Mesendoderm (in vitro differentiated cells): ENCODE results near the gene ATP6V0E1.

Experiments used
- DNase-seq: peaks from one replicate; pipeline ENCODE4 v3.0.0; 2013
- H2AK5ac ChIP-seq: 2 replicates; pipeline ENCODE4 v1.6.1; 2013; ENCODE audit warnings: low read length, inconsistent platforms
- H2BK120ac ChIP-seq: 2 replicates; pipeline ENCODE4 v1.6.1; 2013; ENCODE audit warnings: low read depth, mild to moderate bottlenecking, low read length, moderate library complexity, mixed read lengths
- H2BK15ac ChIP-seq: replicated peaks from 2 replicates; pipeline ENCODE4 v1.6.1; 2013; ENCODE audit warnings: low read depth, mild to moderate bottlenecking, moderate library complexity
- H2BK5ac ChIP-seq: 2 replicates; pipeline ENCODE4 v1.6.1; 2013; ENCODE audit warnings: low read length, inconsistent platforms
- H3K18ac ChIP-seq: 2 replicates; pipeline ENCODE4 v1.6.1; 2013; ENCODE audit warnings: mild to moderate bottlenecking, low read length, mixed read lengths
- H3K23ac ChIP-seq: one replicate; pipeline ENCODE4 v1.6.1; 2013; ENCODE audit warnings: low read length
- H3K27ac ChIP-seq: 2 replicates; pipeline ENCODE4 v1.5.1; 2013; ENCODE audit warnings: low read depth, mild to moderate bottlenecking, inconsistent platforms, low read length, moderate library complexity
- H3K27me3 ChIP-seq: 2 replicates; pipeline ENCODE4 v1.6.1; 2013; ENCODE audit warnings: low read length, control low read depth, mild to moderate bottlenecking, inconsistent platforms; ENCODE audit not compliant: insufficient read depth, poor library complexity
- H3K36me3 ChIP-seq: 2 replicates; pipeline ENCODE4 v1.6.1; 2013; ENCODE audit warnings: low read length, inconsistent platforms; ENCODE audit not compliant: control insufficient read depth, insufficient read depth
- H3K4ac ChIP-seq: one replicate; pipeline ENCODE4 v1.6.1; 2013; ENCODE audit warnings: low read depth, mild to moderate bottlenecking, low read length, moderate library complexity
- H3K4me1 ChIP-seq: 2 replicates; pipeline ENCODE4 v1.6.1; 2013; ENCODE audit warnings: low read depth, low read length, inconsistent platforms; ENCODE audit not compliant: control insufficient read depth
- H3K4me2 ChIP-seq: 2 replicates; pipeline ENCODE4 v1.6.1; 2013; ENCODE audit warnings: low read length
- H3K4me3 ChIP-seq: 2 replicates; pipeline ENCODE4 v1.5.1; 2013; ENCODE audit warnings: mild to moderate bottlenecking, low read length
- H3K56ac ChIP-seq: one replicate; pipeline ENCODE4 v1.6.1; 2013; ENCODE audit warnings: low read length
- H3K79me1 ChIP-seq: 2 replicates; pipeline ENCODE4 v1.6.1; 2013; ENCODE audit warnings: low read length, inconsistent platforms
- H3K79me2 ChIP-seq: 2 replicates; pipeline ENCODE4 v1.6.1; 2013; ENCODE audit warnings: mild to moderate bottlenecking, low read length; ENCODE audit not compliant: control insufficient read depth, insufficient read depth
- H3K9ac ChIP-seq: 2 replicates; pipeline ENCODE4 v1.6.1; 2013; ENCODE audit warnings: low read length, inconsistent platforms
- H4K5ac ChIP-seq: one replicate; pipeline ENCODE4 v1.6.1; 2013; ENCODE audit warnings: low read length
- H4K8ac ChIP-seq: one replicate; pipeline ENCODE4 v1.6.1; 2013; ENCODE audit warnings: low read depth, mild to moderate bottlenecking, control low read depth, low read length, moderate library complexity
- WGBS: extraction: QIAGEN DNeasy Blood & Tissue Kit; methylation state at CpG from one replicate; pipeline ENCODE4 v1.1.7; 2013; ENCODE audit warnings: low lambda C conversion rate, missing lambda C conversion rate; ENCODE audit not compliant: insufficient coverage; ENCODE audit errors: extremely low coverage; 5-methylcytosine and 5-hydroxymethylcytosine counted together

ATP6V0E1 gene

DNA sequence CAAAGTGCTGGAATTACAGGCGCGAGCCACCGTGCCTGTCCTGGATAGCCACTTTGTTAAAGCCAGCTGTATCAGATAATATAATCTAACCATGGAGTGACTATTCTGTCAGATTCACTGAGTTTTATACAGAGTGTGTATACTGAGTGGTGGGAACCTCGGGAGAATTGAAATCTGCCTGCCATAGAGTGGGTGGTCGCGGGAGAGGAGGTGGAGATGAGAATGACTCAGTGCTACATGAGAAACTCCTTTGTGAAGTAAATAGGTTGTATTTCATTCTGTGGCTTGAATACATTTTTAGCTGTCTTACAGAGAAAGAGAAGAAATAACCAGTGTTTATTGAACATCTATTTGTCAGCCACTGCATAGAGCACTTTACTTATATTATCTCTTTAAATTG, 26.4 kb downstream of the ATP6V0E1 start:
- H3K36me3 ChIP-seq, result no peaks in the 10 kb centered on the region
- no peak for DNase-seq
- no peak overlapping the region for H3K23ac ChIP-seq
- no peak overlapping the region for H2BK15ac ChIP-seq
- no peak overlapping the region for H3K4ac ChIP-seq
- no peak overlapping the region for H3K56ac ChIP-seq
- H3K79me2 ChIP-seq, result peaks cover 6% of the 10 kb centered on the region
- no peak overlapping the region for H4K5ac ChIP-seq
- WGBS, result no CpG with 5 or more reads among the region's 6 CpGs
- no peak overlapping the region for H3K27ac ChIP-seq
- no peak overlapping the region for H3K4me2 ChIP-seq
- no peaks in the 10 kb centered on the region for H3K4me1 ChIP-seq
- H3K18ac ChIP-seq, result no peak overlapping the region
- H4K8ac ChIP-seq, result no peak overlapping the region
- no peak overlapping the region for H3K9ac ChIP-seq
- no peak overlapping the region for H2BK5ac ChIP-seq
- no peaks in the 10 kb centered on the region for H3K27me3 ChIP-seq
- no peak overlapping the region for H2AK5ac ChIP-seq
- no peak overlapping the region for H2BK120ac ChIP-seq
- H3K4me3 ChIP-seq, result no peak overlapping the region
- peaks cover 10% of the 10 kb centered on the region for H3K79me1 ChIP-seq

DNA sequence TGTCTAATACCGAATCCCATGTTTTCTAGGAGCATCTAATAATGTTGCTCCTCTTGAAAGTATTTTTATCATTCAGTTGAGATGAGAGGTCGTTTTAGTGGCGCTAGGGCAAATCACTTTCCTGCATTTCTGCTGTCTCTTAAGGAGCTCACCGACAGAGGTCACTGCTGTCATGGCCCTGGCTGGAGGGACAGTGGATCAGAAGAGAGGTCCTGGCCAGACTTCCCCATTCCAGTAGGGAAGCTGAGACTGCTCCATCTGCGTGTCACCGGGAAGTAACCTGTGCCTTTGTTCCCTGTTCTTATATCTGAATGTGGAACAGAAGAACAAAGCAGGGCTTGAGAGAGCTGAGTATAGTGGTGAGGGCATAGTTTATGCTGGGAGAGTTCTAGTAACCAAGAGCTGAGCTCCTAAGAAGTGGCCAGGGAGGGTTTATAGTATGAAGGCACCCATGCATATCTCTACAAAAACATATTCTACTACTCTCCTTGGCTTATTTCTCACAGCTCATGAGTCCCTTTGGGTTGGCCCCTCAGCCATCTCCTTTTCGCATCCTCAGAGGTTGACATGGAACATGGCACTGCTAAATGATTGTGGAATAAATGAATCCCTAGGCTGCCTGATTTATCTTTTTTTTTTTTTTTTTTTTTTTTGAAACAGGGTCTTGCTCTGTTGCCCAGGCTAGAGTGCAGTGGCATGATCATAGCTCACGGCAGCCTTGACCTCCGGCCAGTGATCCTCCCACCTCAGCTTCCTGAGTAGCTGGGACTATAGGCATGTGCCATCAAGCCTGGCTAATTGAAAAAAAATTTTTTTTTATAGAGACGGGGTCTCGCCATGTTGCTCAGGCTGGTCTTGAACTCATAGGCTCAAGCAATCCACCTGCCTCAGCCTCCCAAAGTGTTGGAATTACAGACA, 27.2 kb downstream of the ATP6V0E1 start:
- Histone ChIP-seq H3K79me1 (peaks cover 10% of the 10 kb centered on the region), H3K4ac (no peak overlapping the region), H3K23ac (no peak overlapping the region), H3K79me2 (peaks cover 6% of the 10 kb centered on the region), H3K27ac (no peak overlapping the region), H3K4me3 (no peak overlapping the region), H2BK5ac (no peak overlapping the region), H4K5ac (no peak overlapping the region), H3K27me3 (no peaks in the 10 kb centered on the region), H2AK5ac (no peak overlapping the region), H2BK120ac (no peak overlapping the region), H3K36me3 (no peaks in the 10 kb centered on the region), H4K8ac (no peak overlapping the region), H2BK15ac (no peak overlapping the region), H3K56ac (no peak overlapping the region), H3K4me2 (no peak overlapping the region), H3K18ac (no peak overlapping the region), H3K4me1 (peaks cover 4% of the 10 kb centered on the region), H3K9ac (no peak overlapping the region)
- peak; percentile 80 for DNase-seq
- no CpG with 5 or more reads among the region's 11 CpGs for WGBS

DNA sequence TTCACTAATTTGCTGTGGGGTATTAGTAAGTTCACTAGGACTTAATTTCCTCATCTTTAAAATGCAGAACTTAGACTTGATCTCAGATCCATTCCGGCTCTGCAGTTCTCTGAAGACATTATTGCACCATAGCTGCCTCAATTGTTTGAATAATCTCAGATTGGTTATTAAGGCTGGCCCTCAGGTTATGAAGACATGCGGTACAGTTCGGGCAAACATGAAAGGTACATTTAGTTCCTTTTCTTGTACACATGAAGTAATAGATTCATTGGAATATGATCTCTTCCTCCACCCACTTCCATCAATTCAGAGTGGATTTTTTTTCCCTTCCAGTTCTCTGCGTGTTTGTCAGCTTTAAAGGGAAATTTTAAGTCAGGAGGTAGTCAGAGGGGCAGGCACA, 28.0 kb downstream of the ATP6V0E1 start:
- no peak overlapping the region for H3K27ac ChIP-seq
- H3K27me3 ChIP-seq, result no peaks in the 10 kb centered on the region
- H2BK15ac ChIP-seq, result no peak overlapping the region
- H3K23ac ChIP-seq, result no peak overlapping the region
- no peak overlapping the region for H3K9ac ChIP-seq
- no peak overlapping the region for H3K4me3 ChIP-seq
- no CpG with 5 or more reads among the region's 4 CpGs for WGBS
- H3K79me2 ChIP-seq, result peaks cover 6% of the 10 kb centered on the region
- no peaks in the 10 kb centered on the region for H3K36me3 ChIP-seq
- peaks cover 10% of the 10 kb centered on the region for H3K4me1 ChIP-seq
- H2BK5ac ChIP-seq, result no peak overlapping the region
- DNase-seq, result no peak
- no peak overlapping the region for H2AK5ac ChIP-seq
- H2BK120ac ChIP-seq, result no peak overlapping the region
- no peak overlapping the region for H3K4me2 ChIP-seq
- H4K8ac ChIP-seq, result no peak overlapping the region
- no peak overlapping the region for H3K4ac ChIP-seq
- H3K56ac ChIP-seq, result no peak overlapping the region
- H3K79me1 ChIP-seq, result peaks cover 10% of the 10 kb centered on the region
- no peak overlapping the region for H4K5ac ChIP-seq
- H3K18ac ChIP-seq, result no peak overlapping the region

DNA sequence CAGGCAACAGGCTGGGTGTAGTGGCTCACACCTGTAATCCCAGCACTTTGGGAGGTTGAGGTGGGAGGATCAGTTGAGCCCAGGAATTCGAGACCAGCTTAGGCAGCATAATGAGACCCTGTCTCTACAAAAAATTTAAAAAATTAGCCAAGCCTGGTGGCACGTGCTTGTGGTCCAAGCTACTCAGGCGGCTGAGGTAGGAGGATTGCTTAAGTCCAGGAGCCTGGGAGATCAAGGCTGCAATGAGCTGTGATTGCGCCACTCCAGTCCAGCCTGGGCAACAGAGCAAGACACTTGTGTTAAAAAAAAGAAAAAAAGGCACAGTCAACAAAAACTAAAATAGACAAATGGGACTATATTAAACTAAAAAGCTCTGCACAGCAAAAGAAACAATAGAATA, 29.3 kb downstream of the ATP6V0E1 start:
- Histone ChIP-seq H3K4me3 (no peak overlapping the region), H3K56ac (no peak overlapping the region), H3K23ac (no peak overlapping the region), H2BK15ac (no peak overlapping the region), H3K9ac (no peak overlapping the region), H3K79me2 (peaks cover 2% of the 10 kb centered on the region), H2BK120ac (no peak overlapping the region), H3K4me1 (peaks cover 13% of the 10 kb centered on the region), H3K27ac (no peak overlapping the region), H3K4me2 (no peak overlapping the region), H3K79me1 (peaks cover 5% of the 10 kb centered on the region), H2BK5ac (no peak overlapping the region), H4K5ac (no peak overlapping the region), H3K18ac (no peak overlapping the region), H4K8ac (no peak overlapping the region), H3K36me3 (no peaks in the 10 kb centered on the region), H3K27me3 (no peaks in the 10 kb centered on the region), H3K4ac (no peak overlapping the region), H2AK5ac (no peak overlapping the region)
- no peak for DNase-seq
- WGBS, result no CpG with 5 or more reads among the region's 4 CpGs

DNA sequence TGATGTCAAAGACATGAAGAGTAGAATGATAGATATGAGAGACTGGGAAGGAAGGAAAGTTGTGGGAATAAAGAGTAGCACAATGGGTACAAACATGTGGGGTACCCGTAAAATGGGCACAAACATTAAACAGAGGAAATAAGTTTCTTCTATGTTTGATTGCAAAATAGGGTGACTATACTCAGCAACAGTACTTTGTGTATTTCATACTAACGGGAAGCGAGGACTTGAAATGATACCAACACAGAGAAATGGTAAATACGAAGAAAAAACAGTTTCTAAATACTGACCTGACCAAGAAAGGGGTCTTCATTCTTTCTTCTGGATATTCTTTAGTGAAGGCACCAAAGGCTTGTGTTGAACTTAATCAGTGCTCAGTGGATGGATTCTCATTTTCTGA, 31.1 kb downstream of the ATP6V0E1 start:
- H3K27ac ChIP-seq, result no peak overlapping the region
- DNase-seq, result no peak
- no peak overlapping the region for H2BK5ac ChIP-seq
- no peak overlapping the region for H3K23ac ChIP-seq
- H2BK15ac ChIP-seq, result no peak overlapping the region
- H3K4me2 ChIP-seq, result no peak overlapping the region
- H2BK120ac ChIP-seq, result no peak overlapping the region
- peaks cover 13% of the 10 kb centered on the region for H3K4me1 ChIP-seq
- H4K5ac ChIP-seq, result no peak overlapping the region
- H3K79me1 ChIP-seq, result peaks cover 8% of the 10 kb centered on the region
- no peaks in the 10 kb centered on the region for H3K36me3 ChIP-seq
- no peak overlapping the region for H3K18ac ChIP-seq
- H3K9ac ChIP-seq, result no peak overlapping the region
- H3K79me2 ChIP-seq, result peaks cover 6% of the 10 kb centered on the region
- no peak overlapping the region for H4K8ac ChIP-seq
- H2AK5ac ChIP-seq, result no peak overlapping the region
- no peak overlapping the region for H3K4ac ChIP-seq
- H3K56ac ChIP-seq, result no peak overlapping the region
- no peak overlapping the region for H3K4me3 ChIP-seq
- H3K27me3 ChIP-seq, result no peaks in the 10 kb centered on the region
- no CpG with 5 or more reads among the region's 4 CpGs for WGBS

DNA sequence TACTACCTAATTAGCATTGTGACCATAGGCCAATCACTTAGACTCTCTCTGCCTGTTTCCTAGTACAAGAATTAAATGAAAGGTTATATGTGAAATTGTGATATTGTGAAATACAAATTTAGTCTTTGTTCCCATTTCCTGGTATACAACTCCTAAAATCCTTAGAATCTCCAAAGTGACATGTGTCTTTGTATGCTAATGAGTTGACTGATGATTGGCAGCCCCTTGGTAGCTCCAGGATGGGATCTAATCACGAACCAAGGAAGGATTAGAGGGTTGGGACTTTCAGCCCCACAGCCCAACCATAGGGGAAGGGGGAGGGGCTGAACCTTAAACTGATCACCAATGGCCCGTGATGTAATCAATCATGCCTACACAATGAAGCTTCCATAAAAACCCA, 31.6 kb downstream of the ATP6V0E1 start:
- Histone ChIP-seq H2AK5ac (no peak overlapping the region), H3K4ac (no peak overlapping the region), H3K79me2 (peaks cover 6% of the 10 kb centered on the region), H4K5ac (no peak overlapping the region), H3K27me3 (no peaks in the 10 kb centered on the region), H3K18ac (no peak overlapping the region), H2BK120ac (no peak overlapping the region), H3K27ac (no peak overlapping the region), H4K8ac (no peak overlapping the region), H2BK15ac (no peak overlapping the region), H3K79me1 (peaks cover 8% of the 10 kb centered on the region), H3K56ac (no peak overlapping the region), H3K4me3 (no peak overlapping the region), H2BK5ac (no peak overlapping the region), H3K9ac (no peak overlapping the region), H3K4me1 (peaks cover 13% of the 10 kb centered on the region), H3K36me3 (no peaks in the 10 kb centered on the region), H3K4me2 (no peak overlapping the region), H3K23ac (no peak overlapping the region)
- WGBS, result no CpG with 5 or more reads among the region's 2 CpGs
- peak; percentile 34 for DNase-seq
